ENCODE measurements around the gene CDH4. TPM values are rescaled to one million over a fixed set of nuclear protein-coding genes. Genes with fewer than 3 reads are reported as not detected.

CDH4 gene
- total and polyA plus RNA-seq, 11 donors = 0.04 to 0.54 (median 0.08) TPM; not detected in 1

- ATAC-seq = no peak
- 81 to 87% (median 85%) methylated on average over 6 of the region's 6 CpGs for WGBS, 4 donors
- no peak for DNase-seq
- no peaks in the 10 kb centered on the region for H3K36me3 ChIP-seq
- H3K9me3 ChIP-seq = no peaks in the 10 kb centered on the region
- no peaks in the 10 kb centered on the region for H3K4me1 ChIP-seq
- intact Hi-C loops (cut with DNase I) = no loop called here
- no peak overlapping the region for H3K27ac ChIP-seq
- TF ChIP-seq POLR2A (IDR thresholded peaks at IDR 0.05) = no peak
- TF ChIP-seq, protein P1, sequence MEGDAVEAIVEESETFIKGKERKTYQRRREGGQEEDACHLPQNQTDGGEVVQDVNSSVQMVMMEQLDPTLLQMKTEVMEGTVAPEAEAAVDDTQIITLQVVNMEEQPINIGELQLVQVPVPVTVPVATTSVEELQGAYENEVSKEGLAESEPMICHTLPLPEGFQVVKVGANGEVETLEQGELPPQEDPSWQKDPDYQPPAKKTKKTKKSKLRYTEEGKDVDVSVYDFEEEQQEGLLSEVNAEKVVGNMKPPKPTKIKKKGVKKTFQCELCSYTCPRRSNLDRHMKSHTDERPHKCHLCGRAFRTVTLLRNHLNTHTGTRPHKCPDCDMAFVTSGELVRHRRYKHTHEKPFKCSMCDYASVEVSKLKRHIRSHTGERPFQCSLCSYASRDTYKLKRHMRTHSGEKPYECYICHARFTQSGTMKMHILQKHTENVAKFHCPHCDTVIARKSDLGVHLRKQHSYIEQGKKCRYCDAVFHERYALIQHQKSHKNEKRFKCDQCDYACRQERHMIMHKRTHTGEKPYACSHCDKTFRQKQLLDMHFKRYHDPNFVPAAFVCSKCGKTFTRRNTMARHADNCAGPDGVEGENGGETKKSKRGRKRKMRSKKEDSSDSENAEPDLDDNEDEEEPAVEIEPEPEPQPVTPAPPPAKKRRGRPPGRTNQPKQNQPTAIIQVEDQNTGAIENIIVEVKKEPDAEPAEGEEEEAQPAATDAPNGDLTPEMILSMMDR (IDR thresholded peaks at IDR 0.05) = no peak
- H3K27me3 ChIP-seq = peaks cover 0 to 14% (median 0%) of the 10 kb centered on the region in 9 donors
- no peak overlapping the region for H3K4me3 ChIP-seq
These were observed 203.6 kb downstream of the CDH4 start for GRCh38 chr20:61455508-61456215.

- 92 to 95% (median 94%) methylated on average over 4 of the region's 4 CpGs for WGBS, 4 donors
- no peaks in the 10 kb centered on the region for H3K36me3 ChIP-seq
- no peaks in the 10 kb centered on the region for H3K4me1 ChIP-seq
- intact Hi-C loops (cut with DNase I) = no loop called here
- ATAC-seq = no peak
- peaks cover 0 to 8% (median 0%) of the 10 kb centered on the region in 9 donors for H3K27me3 ChIP-seq
- no peak for TF ChIP-seq POLR2A (IDR thresholded peaks at IDR 0.05)
- TF ChIP-seq, protein P1 (IDR thresholded peaks at IDR 0.05) = no peak
- DNase-seq = no peak
- H3K4me3 ChIP-seq = no peak overlapping the region
- H3K9me3 ChIP-seq = no peaks in the 10 kb centered on the region
- H3K27ac ChIP-seq = no peak overlapping the region
These were observed 205.7 kb downstream of the CDH4 start for GRCh38 chr20:61457725-61458124.

DNA sequence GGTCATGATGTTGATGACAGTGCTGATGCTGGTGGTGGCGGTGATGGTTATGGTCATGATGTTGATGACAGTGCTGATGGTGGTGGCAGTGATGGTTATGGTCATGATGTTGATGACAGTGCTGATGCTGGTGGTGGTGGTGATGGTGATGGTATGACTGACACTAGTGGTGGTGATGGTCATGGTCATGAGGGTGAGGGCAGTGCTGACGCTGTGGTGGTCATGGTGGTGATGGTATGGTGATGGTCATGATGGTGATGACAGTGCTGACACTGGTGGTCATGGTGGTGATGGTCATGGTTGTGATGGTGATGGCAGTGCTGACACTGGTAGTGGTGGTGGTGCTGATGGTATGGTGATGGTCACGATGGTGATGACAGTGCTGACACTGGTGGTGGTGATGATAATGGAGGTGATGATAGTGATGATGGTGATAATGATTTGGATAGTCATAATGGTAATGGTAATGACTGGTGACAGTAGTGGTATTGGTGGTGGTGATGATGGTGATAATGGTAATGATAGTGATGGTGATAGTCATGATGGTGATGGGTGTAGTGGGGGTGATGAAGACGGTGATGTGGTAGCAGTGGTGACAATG lies 206.2 kb downstream of the CDH4 start:
- DNase-seq (no peak), ATAC-seq (no peak)
- intact Hi-C loops (cut with DNase I) = no loop called here
- Histone ChIP-seq H3K4me3 (no peak overlapping the region), H3K27me3 (peaks cover 0 to 8% (median 0%) of the 10 kb centered on the region in 9 donors), H3K27ac (no peak overlapping the region), H3K36me3 (no peaks in the 10 kb centered on the region), H3K4me1 (no peaks in the 10 kb centered on the region), H3K9me3 (no peaks in the 10 kb centered on the region)
- WGBS, 4 donors = 85 to 92% (median 89%) methylated on average over 4 of the region's 4 CpGs
- TF ChIP-seq, protein P1 (IDR thresholded peaks at IDR 0.05) = no peak
- no peak for TF ChIP-seq POLR2A (IDR thresholded peaks at IDR 0.05)

GRCh38 chr20:61459266-61459665 lies 207.2 kb downstream of the CDH4 start:
- H3K4me3 ChIP-seq = no peak overlapping the region
- no peak for DNase-seq
- WGBS, 4 donors = 86 to 91% (median 88%) methylated on average over 7 of the region's 7 CpGs
- no peaks in the 10 kb centered on the region for H3K4me1 ChIP-seq
- TF ChIP-seq, protein P1 (IDR thresholded peaks at IDR 0.05) = no peak
- TF ChIP-seq POLR2A (IDR thresholded peaks at IDR 0.05) = no peak
- intact Hi-C loops (cut with DNase I) = no loop called here
- peaks cover 0 to 5% (median 0%) of the 10 kb centered on the region in 9 donors for H3K27me3 ChIP-seq
- H3K9me3 ChIP-seq = no peaks in the 10 kb centered on the region
- no peak overlapping the region for H3K27ac ChIP-seq
- no peaks in the 10 kb centered on the region for H3K36me3 ChIP-seq
- no peak for ATAC-seq
